NCI-H2107 treated with DMSO at 0.1 percent for 48 hours (cell line): ENCODE measurements around the gene TLR9.

Experiments used
- DNase-seq: peaks from one replicate; lab custom pipeline; 2025; ENCODE audit not compliant: unreplicated experiment; lab: John Stamatoyannopoulos, UW

The TLR9 gene

DNA sequence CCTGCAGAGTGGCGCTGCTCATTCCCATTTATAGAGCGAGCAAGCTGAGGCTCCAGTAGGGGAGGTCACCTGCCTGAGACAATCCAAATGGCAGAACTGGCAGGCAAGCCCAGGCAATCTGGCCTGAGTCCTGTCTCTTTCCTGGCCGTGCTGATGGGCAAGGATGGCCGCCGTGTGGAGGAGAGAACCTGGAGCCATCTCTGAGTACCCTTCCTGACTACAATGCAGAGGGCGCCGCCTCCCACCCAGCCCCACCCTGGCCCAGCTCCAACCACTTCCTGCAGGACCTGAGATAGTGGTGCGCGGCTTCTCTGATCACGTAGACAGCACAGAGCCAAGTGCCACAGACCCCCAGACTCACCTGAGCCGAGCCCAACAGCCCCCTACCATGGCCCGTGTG, 7.0 kb downstream of the TLR9 start:
- DNase-seq, result no peak

DNA sequence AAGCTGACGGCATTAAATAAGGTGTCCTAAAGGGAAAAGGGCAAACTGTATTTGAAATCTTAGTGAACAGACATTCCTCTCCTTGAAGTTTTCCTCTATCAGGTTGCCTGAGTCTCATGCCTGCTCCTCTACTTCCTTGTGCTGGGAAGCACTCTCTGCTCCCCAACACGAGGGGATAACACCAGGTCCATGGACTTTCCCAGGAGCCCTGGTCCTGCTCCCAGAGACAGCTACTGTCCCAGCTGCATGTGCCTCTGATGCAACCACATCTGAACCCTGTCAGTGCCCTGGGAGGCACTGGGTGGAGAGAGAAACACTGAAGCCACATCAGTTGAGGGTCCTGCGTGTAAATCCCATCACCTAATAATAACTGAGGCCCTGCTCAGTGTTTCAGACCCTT, 7.4 kb downstream of the TLR9 start:
- DNase-seq, result no peak

DNA sequence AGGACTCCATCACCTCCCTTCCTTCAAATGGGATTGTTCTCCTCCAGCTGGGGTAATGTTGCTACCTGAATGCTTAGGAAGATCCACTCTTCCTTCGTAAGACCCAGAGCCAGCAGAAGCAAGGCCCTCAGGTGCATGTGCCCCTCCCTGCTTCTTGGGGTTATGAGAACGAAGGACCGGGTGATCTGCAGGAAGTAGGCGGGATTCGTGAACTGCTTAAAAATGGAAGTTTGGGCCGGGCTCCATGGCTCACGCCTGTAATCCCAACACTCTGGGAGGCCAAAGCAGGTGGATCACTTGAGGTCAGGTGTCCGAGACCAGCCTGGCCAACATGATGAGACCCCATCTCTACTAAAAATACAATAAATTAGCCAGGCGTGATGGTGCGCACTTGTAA, 8.0 kb downstream of the TLR9 start:
- DNase-seq, result no peak

DNA sequence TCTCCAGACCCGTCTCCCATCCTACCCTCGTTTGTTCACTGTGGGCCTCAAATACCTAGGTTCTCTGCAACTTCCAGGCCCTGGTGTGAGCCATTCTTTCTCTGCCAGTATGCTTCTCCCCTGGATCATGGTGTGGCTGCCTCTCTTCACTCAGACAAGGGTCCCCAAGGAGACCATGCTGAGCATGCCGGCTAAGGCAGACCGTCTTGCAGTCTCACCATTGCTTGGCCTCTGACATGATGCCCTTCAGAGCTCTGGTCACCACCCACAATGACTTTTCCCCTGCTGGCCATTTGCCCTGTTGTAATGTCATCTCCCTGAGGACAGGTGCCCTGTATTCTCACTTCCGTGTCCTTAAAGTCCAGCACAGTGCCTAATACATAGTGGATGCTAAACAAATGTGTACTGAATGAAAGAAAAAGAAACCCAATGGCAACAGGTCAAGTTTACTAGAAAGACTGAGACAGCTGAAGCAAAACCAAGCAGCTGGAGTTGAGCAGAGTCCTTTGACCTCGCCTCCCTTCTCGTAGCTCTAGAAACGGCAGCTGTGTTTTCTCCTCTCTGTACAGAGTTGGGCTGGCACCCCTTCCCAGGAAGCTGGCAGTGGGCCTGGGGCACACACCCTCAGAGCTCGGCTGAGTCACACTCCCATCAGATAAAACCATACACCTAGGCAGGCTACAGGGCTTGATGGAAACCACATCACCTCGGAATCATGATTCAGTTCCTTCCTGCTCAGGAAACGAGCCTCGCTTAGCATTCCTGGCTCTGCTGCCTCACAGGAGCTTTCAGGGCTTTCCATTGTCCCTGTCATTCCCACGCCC, 8.6 kb downstream of the TLR9 start:
- DNase-seq, result peak; percentile 10

DNA sequence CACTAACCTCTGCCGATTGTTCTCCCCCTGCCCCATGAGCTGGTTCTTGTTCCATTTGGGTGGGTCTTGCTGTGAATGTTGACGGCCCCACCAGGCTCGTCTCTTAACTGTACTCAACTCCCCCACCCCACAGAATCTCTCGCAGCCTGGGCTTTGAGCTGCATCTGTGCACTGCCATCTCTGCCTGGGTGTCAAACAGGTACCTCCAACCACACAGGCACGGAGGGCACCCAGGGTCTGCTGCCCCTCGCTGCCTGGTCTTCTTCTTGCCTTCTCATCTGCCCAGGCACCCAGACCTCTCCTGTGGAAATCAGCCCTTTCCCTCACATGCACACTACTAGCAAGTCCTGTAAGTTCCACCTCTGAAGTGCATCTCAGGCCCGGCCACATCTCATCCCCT, 10.1 kb downstream of the TLR9 start:
- DNase-seq, result no peak

DNA sequence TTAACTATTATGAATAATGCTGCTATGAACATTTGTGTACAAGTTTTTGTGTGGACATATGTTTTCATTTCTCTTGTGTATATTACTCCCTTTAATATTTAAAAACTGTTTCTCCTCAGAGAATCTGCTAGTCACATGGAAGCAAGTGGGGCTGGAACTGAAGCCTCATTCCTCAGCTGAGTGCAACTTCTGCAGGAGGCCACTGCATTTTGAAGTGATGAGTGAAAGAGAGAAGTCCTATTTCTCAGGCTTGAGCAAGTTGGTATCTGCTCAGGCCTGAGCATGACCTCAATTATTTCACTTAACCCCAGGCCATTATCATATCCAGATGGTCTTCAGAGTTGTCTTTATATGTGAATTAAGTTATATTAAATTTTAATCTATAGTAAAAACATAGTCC, 11.5 kb downstream of the TLR9 start:
- no peak for DNase-seq

DNA sequence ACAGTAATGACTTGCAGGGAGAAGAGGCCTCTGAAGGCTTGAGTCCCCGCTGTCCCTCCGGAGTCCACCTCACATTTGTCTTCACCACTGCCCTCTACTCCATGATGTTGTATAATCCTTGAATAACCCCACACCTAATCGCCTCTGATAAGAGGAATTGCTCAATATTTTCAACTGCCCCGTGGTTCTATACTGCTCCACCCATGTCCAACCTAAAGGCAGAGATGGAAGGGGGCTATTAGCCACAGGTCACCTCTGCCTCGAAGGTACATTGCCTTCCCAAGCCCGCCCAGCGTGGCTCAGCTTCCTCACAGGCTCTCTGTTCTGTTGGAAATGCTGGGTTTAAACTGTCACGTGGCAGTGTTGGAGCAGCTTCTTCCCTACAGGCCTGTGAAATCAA, 12.4 kb downstream of the TLR9 start:
- no peak for DNase-seq

DNA sequence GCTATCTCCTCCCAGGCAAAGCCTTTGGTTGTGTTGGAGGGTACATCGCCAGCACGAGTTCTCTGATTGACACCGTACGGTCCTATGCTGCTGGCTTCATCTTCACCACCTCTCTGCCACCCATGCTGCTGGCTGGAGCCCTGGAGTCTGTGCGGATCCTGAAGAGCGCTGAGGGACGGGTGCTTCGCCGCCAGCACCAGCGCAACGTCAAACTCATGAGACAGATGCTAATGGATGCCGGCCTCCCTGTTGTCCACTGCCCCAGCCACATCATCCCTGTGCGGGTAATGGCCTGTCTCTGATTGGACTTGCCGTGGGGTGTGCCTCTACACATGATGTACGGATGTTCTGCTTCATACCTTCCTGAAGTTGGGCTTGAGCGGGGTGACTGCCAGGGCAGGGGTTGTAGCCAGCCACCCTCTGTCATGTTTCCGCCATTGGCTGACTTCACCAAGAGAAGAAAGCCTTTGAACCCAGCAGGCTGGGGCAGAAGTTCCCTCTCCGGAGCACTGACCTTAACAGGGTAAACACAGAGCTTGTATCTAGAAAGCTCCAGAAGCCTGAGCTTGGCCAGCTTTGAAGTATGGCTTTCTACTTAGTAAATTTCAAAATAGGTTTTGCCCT, 14.1 kb downstream of the TLR9 start:
- no peak for DNase-seq

DNA sequence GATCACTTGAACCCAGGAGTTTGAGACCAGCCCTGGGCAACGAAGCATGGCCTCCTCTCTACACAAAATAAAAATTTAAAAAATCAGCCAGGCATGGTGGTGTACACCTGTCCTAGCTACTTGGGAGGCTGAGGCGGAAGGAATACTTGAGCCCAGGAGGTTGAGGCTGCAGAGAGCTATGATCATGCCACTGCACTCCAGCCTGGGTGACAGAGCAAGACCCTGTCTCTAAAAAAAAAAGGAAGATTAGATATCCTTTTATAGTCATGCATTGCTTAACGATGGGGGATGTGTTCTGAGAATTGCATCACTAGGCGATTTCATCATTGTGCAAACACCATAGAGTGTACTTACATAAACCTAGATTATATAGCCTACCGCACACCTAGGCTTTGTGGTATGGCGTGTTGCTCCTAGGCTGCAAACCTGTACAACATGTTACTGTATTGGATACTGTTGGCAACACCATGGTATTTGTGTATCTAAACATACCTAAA, 14.8 kb downstream of the TLR9 start:
- no peak for DNase-seq

DNA sequence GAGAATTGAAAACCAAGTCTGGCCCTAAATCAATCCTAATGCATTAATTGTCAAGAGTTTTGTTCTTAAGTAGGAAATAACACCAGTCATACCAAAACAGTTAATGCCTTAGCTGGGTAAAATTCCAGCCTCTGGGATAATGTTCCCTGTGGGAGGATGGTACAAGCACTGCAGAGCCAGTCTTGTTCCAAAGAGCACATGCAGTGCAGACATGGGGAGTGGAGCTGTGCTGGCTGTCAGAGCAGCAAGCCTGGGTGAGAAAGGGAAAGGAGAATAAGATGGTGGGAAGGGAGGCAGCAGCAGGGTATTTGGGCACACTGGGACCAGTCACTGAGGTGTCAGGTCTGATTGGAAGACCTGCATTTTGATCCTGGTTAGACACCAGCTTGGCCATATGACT, 15.4 kb downstream of the TLR9 start:
- DNase-seq, result peak; percentile 23

DNA sequence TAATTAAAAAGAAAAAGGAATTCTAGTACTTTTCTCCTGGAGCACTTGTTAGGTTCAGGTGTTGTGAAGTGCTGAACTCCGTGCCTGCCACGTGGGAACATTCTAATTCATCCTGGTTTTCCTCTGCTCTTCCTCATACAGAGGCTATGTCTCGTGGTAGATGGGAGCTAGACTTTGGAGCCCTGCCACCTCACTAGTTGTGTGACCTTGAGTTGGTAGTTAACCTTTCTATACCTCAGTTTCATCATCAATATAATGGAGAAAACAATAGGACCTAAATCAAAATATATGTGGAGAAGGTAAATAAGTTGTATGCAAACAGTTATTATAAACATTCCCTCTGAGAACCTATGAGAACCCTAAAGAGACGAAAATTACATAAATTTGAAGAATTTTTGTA, 16.9 kb downstream of the TLR9 start:
- DNase-seq, result no peak

DNA sequence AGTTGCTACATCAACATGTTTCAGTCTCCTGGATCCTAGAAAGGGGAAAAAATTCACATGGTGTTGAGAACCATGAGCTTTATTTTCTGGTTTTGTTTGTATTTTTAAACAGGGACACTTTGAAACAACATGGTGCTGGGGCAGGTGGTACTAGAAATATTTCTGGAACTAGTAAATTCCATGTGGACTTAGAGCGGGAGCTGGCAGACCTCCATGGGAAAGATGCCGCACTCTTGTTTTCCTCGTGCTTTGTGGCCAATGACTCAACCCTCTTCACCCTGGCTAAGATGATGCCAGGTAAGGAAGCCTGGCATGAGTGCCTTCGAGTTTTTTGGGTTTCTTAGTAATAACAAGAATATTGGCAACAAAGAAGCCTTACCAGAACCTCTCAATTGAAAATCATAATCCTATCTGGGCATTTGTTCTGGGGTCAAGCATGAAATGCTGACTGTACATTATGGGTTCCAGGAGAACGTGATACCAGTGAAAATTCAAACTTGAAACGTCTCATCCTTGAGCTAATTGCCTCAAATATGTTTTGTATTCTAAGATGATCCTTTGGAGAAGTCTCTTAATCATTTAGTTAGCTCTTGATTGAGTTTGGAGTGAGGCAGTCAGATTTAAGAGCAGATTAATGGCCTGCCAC, 19.6 kb downstream of the TLR9 start:
- DNase-seq, result no peak

DNA sequence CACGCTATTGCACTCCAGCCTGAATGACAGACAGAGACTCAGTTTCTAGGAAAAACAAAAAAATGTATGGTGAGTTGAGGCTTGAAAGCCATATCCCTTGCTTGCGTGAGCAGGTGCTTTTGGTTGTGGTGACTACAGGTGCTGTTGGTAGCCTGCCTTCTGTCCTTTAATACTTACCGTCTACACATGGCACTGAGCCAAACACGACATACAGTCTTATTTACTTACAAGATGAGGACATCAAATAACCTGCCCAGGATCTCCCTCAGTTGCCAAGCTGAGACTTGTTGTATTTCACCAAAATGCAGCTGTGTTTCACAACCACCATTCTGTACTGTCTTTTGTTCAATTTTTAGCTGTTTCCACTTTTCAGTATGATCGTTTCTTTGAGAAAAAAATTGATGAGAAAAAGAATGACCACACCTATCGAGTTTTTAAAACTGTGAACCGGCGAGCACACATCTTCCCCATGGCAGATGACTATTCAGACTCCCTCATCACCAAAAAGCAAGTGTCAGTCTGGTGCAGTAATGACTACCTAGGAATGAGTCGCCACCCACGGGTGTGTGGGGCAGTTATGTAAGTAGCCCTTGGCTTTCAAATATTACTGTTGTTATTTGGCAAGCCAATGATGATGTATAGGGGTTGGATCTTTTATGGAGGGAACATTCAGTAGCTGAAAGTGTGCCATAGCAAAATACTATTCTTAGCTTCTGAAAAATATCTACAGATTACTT, 20.9 kb downstream of the TLR9 start:
- peak; percentile 49 for DNase-seq

DNA sequence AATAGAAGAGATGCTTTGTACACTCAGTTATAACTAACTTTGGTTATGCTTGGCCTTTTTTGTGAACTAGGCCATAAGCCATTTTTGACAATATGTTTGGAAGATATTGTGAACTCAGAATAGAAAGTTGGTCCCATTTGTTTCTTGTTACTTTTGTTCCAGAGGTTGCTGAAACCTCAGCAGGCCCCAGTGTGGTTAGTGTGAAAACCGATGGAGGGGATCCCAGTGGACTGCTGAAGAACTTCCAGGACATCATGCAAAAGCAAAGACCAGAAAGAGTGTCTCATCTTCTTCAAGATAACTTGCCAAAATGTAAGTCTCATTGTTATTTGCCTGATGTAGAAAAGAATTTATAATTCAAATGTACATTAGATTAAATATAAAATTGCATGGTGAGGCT, 21.7 kb downstream of the TLR9 start:
- no peak for DNase-seq

DNA sequence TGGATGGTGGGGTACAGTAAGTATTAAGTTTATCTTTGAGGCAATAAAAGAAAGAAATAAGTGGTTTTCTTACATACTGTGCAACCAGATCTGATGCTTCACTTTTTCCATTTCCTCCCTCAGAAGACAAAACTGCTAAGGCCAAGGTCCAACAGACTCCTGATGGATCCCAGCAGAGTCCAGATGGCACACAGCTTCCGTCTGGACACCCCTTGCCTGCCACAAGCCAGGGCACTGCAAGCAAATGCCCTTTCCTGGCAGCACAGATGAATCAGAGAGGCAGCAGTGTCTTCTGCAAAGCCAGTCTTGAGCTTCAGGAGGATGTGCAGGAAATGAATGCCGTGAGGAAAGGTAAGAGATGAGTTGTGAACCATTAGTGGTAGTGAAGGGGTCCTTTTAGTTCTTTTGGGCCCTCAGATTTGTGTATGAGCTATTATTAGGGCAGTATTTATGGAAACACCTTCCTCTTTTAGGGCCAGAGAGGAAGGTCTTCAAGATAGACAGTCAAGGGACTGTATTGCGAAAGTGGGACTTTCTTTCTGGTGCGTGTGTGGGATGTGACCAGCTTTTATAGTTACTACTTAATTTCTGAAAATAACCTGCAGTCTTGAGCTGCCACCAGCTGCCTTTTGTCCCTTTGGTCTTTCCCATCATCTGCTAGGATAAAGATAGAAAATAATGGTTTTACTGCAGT, 22.9 kb downstream of the TLR9 start:
- no peak for DNase-seq

DNA sequence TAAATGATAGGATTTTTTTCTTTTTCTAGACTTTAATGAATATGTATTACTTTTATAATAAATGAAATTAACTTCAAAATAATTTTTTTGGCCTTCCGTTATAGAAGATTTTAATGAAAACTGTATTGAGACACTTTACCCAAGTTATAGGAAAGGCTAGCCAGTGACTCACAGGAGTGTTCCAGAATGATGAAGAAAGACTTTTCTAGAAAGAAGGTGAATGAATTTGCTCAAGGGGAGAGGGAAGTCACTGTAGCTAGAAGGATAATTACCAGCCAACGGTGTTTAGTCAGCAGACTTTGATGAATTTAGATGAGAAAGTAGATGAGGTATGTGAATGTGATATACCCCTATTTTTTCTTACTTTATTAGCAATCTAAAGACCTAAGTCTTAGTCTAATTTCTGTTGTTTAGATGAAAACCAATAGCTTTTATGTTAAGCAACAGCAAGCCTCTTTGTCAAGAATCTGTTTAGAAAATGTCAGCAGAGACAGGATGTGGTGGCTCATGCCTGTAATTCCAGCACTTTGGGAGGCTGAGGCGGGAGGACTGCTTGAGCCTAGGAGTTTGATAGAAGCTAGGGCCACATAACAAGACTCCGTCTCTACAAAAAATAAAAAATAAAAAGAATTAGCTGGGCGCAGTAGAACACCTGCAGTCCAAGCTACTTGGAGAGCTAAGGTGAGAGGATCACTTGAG, 24.3 kb downstream of the TLR9 start:
- DNase-seq, result no peak

DNA sequence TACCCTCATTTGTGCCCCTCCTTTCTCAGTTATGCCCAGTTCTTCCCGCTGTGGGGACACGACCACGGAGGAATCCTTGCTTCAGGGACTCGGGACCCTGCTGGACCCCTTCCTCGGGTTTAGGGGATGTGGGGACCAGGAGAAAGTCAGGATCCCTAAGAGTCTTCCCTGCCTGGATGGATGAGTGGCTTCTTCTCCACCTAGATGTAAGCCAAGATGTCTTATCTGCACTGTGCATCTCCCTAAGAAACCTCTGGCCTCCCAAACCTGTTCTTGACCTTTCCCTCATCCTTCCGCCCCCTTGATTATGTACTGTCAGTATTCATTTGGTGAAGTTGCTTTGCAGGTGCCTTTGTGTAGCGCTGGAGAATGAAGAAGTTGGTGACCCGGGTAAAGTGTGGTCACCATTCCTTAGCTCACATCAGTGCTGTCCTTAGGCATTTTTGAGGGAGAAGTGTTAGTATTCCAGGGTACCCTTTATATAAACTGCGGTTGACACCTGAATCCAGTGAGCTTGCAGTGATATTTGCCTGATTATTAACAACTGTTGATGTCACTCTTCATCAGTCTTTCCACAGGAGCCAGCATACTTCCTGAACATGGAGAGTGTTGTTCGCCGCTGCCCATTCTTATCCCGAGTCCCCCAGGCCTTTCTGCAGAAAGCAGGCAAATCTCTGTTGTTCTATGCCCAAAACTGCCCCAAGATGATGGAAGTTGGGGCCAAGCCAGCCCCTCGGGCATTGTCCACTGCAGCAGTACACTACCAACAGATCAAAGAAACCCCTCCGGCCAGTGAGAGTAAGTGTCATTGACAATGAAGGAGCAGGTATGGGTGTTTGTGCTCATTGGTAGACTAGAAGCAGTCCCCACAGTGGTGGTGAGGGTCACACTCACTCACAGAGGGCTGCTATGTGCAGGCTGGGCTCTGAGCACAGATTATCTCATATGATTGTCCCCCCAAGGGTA, 26.5 kb downstream of the TLR9 start:
- DNase-seq, result no peak

DNA sequence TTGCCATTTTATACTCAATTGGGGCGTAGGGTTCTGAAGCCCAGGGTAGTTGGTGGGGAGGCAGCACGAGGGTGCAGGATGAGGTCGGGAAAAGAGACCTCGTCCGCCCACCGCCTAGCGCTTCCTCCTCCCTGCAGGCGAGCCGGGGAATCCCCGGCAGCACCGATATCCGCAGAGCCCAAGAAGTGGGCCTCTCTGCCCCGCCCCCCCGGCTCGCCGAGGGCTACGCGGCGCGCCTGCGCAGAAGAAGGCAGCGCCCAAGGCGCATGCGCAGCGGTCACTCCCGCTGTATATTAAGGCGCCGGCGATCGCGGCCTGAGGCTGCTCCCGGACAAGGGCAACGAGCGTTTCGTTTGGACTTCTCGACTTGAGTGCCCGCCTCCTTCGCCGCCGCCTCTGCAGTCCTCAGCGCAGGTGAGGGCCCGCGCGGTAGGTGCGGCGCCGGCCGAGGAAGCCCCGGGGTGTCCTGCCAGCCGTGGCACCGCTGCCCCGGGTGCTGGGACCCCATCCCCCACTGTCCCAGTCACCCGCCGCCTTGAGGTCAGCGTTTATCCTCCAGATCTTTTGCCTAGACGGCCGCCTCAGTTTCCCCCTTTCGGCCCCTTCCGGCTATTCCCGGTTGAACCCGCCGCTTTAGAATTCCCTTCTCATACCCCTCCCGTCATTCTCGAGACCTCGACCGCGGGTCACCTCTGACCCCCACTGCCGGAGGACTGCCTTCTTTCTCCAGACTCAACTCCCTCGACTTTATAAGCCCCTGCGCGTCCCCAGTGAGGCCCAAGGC, 27.4 kb downstream of the TLR9 start, which contains the start of gene ALAS1:
ALAS1 (plus strand) TSS at position 319 of the 784 bp plus-strand sequence. CDS start 1,082 bp downstream, outside the sequence.
- peak; percentile 28 for DNase-seq
